Fibroblast of villous mesenchyme (primary cell): ENCODE measurements around the gene BCL11A. TPM values are rescaled to one million over a fixed set of nuclear protein-coding genes. Genes with fewer than 3 reads are reported as not detected.

Experiments
- DNase-seq: peaks from one replicate; pipeline ENCODE4 v3.0.0-alpha.2; 2010; ENCODE audit warnings: low read depth
- H3K4me3 ChIP-seq: 2 replicates; pipeline ENCODE4 v1.5.1; 2011; ENCODE audit warnings: low read depth, mild to moderate bottlenecking, low read length
- CTCF ChIP-seq: IDR thresholded peaks from 2 replicates; pipeline ENCODE4 v1.5.1; 2012; ENCODE audit warnings: low read depth, mild to moderate bottlenecking, low read length; ENCODE audit not compliant: insufficient read depth
- total RNA-seq: library from RNA; depleted of rRNA; stranded (reverse); fragments of >200 nt; gene quantifications from 2 replicates; pipeline ENCODE4 v1.2.3, GENCODE V29; 2012

Gene BCL11A
- total RNA-seq, 1 donor = 0.43 TPM

GRCh38 chr2:60529136-60529784 is 24.2 kb downstream of the BCL11A start:
- no peak for TF ChIP-seq CTCF
- no peak for DNase-seq
- no peak overlapping the region for H3K4me3 ChIP-seq

- TF ChIP-seq CTCF = no peak
- DNase-seq = no peak
- H3K4me3 ChIP-seq = no peak overlapping the region
These were observed 25.0 kb downstream of the BCL11A start for GRCh38 chr2:60528281-60529020.

GRCh38 chr2:60527762-60528161 is 25.7 kb downstream of the BCL11A start:
- no peak for DNase-seq
- H3K4me3 ChIP-seq = no peak overlapping the region
- no peak for TF ChIP-seq CTCF

- H3K4me3 ChIP-seq = no peak overlapping the region
- TF ChIP-seq CTCF = no peak
- no peak for DNase-seq
These were observed 26.8 kb downstream of the BCL11A start for GRCh38 chr2:60526623-60527022.

- H3K4me3 ChIP-seq = no peak overlapping the region
- TF ChIP-seq CTCF = no peak
- no peak for DNase-seq
These were observed 27.6 kb downstream of the BCL11A start for GRCh38 chr2:60525899-60526298.

- no peak overlapping the region for H3K4me3 ChIP-seq
- DNase-seq = no peak
- no peak for TF ChIP-seq CTCF
These were observed 28.6 kb downstream of the BCL11A start for GRCh38 chr2:60524874-60525273.
